HCT116 (cell line): Measurements from ENCODE around the gene HK2. TPM values are rescaled to one million over a fixed set of nuclear protein-coding genes. Genes with fewer than 3 reads are reported as not detected.

Experiments used
- ATAC-seq: fragments of 200-7000 bp; cut with Tn5 transposase; 2 replicates; pipeline ENCODE4 v1.9.1; 2020; ENCODE audit warnings: mild to moderate bottlenecking, moderate library complexity
- BruUV-seq: library from RNA; stranded (reverse); fragments of 400-500 nt; replicated peaks from 2 replicates; lab custom pipeline; 2021; lab: Mats Ljungman, UMichigan
- CTCF ChIA-PET: fragments of 300-600 bp; sonication (Branson Sonifier 250); formaldehyde crosslinking; loops from one replicate; lab custom pipeline; 2021; ENCODE audit warnings: antibody characterized with exemption; lab: Charles Lee
- POLR2A ChIA-PET: fragments of 300-600, 350-600 bp; sonication (Branson Sonifier 250); formaldehyde crosslinking; loops from one replicate; lab custom pipeline; 2021; ENCODE audit warnings: antibody characterized with exemption; lab: Charles Lee
- RAD21 ChIA-PET, 2 experiments: fragments of 300-600 bp; sonication (Branson Sonifier 250); formaldehyde crosslinking; loops; one replicate each; lab custom pipeline; 2023; ENCODE audit warnings: low total read pairs in 2 of 2; ENCODE audit not compliant: uncharacterized antibody in 2 of 2, unreplicated experiment in 2 of 2, low non-redundant PET in 1 of 2; lab: Charles Lee
- DNase-seq: peaks from one replicate; pipeline ENCODE4 v3.0.0-alpha.2; 2010; ENCODE audit warnings: low read depth, low spot score
- H2AFZ ChIP-seq: fragments of 200-600 bp; shearing (Covaris generic), sonication (generic); 2 replicates; pipeline ENCODE4 v1.6.1; 2017; ENCODE audit warnings: low read depth, mixed run types, mixed read lengths, antibody characterized with exemption, low read length; ENCODE audit not compliant: poor library complexity, severe bottlenecking
- H3K27ac ChIP-seq: 2 replicates; pipeline ENCODE4 v1.5.1; 2012; ENCODE audit warnings: low read depth, low read length
- H3K27me3 ChIP-seq: fragments of 200-600 bp; sonication (generic); 2 replicates; pipeline ENCODE4 v1.6.1; 2016; ENCODE audit warnings: mixed run types, low read length, mixed read lengths; ENCODE audit not compliant: insufficient read depth
- H3K36me3 ChIP-seq, 2 experiments: fragments of 200-500 bp in 1 of 2; fragments of 200-600 bp in 1 of 2; sonication (Bioruptor generic) in 1 of 2; sonication (generic) in 1 of 2; 2 replicates each; pipeline versions ENCODE4 v1.5.1 to v1.6.1; 2014 to 2016; ENCODE audit warnings: low read length in 2 of 2, inconsistent platforms in 1 of 2, mixed read lengths in 1 of 2, mixed run types in 1 of 2; ENCODE audit not compliant: insufficient read depth in 2 of 2, control insufficient read depth in 1 of 2
- H3K4me1 ChIP-seq, 2 experiments: fragments of 200-600 bp in 1 of 2; sonication (generic) in 1 of 2; 2 replicates each; pipeline versions ENCODE4 v1.5.1 to v1.6.1; 2012 to 2017; ENCODE audit warnings: low read length in 2 of 2, inconsistent platforms in 1 of 2, mild to moderate bottlenecking in 1 of 2, mixed read lengths in 1 of 2, mixed run types in 1 of 2, moderate library complexity in 1 of 2; ENCODE audit not compliant: insufficient read depth in 2 of 2, control insufficient read depth in 1 of 2
- H3K4me2 ChIP-seq: fragments of 200-600 bp; sonication (generic); 2 replicates; pipeline ENCODE4 v1.6.1; 2017; ENCODE audit warnings: mixed run types, low read length, mixed read lengths
- H3K4me3 ChIP-seq, 2 experiments: fragments of 200-600 bp in 1 of 2; sonication (generic) in 1 of 2; replicated peaks in 1 of 2; 2 replicates each; pipeline ENCODE4 v1.5.1; 2011 to 2016; ENCODE audit warnings: low read length in 2 of 2, control low read depth in 1 of 2, low read depth in 1 of 2, mild to moderate bottlenecking in 1 of 2, mixed read lengths in 1 of 2, mixed run types in 1 of 2
- H3K79me2 ChIP-seq: fragments of 200-600 bp; sonication (generic); 2 replicates; pipeline ENCODE4 v1.6.1; 2017; ENCODE audit warnings: mild to moderate bottlenecking, mixed run types, low read length, moderate library complexity, mixed read lengths; ENCODE audit not compliant: insufficient read depth
- H3K9ac ChIP-seq: fragments of 200-600 bp; sonication (generic); 2 replicates; pipeline ENCODE4 v1.6.1; 2016; ENCODE audit warnings: low read length, mixed read lengths
- H3K9me2 ChIP-seq: fragments of 200-600 bp; sonication (generic), shearing (Covaris generic); 2 replicates; pipeline ENCODE4 v1.6.1; 2017; ENCODE audit warnings: mixed run types, mild to moderate bottlenecking, moderate library complexity; ENCODE audit not compliant: insufficient read depth
- H3K9me3 ChIP-seq, 2 experiments: fragments of 200-500 bp in 1 of 2; fragments of 200-600 bp in 1 of 2; sonication (Bioruptor generic) in 1 of 2; sonication (generic) in 1 of 2; 2 replicates each; pipeline ENCODE4 v1.6.1; 2014 to 2017; ENCODE audit warnings: low read length in 2 of 2, mixed read lengths in 2 of 2, inconsistent platforms in 1 of 2, low read depth in 1 of 2, mild to moderate bottlenecking in 1 of 2, mixed run types in 1 of 2, moderate library complexity in 1 of 2; ENCODE audit not compliant: control insufficient read depth in 1 of 2, insufficient read depth in 1 of 2
- H4K20me1 ChIP-seq: fragments of 200-600 bp; sonication (generic), shearing (Covaris generic); 2 replicates; pipeline ENCODE4 v1.6.1; 2017; ENCODE audit warnings: mixed run types, mild to moderate bottlenecking, moderate library complexity; ENCODE audit not compliant: insufficient read depth
- CEBPB ChIP-seq: IDR thresholded peaks from 2 replicates; pipeline ENCODE4 v1.6.1; 2012; ENCODE audit warnings: low read depth
- EGR1 ChIP-seq: IDR thresholded peaks from 2 replicates; pipeline ENCODE4 v1.6.1; 2012; ENCODE audit warnings: low read depth
- EZH2phosphoT487 ChIP-seq: fragments of 200-600 bp; IDR thresholded peaks from 2 replicates; pipeline ENCODE4 v1.6.1; 2018; ENCODE audit warnings: antibody characterized with exemption, borderline replicate concordance
- FOSL1 ChIP-seq: IDR thresholded peaks from 2 replicates; pipeline ENCODE4 v1.6.1; 2012; ENCODE audit warnings: low read depth
- JUND ChIP-seq: IDR thresholded peaks from 2 replicates; pipeline ENCODE4 v1.6.1; 2012
- POLR2A ChIP-seq: IDR thresholded peaks from 2 replicates; pipeline ENCODE4 v1.7.0; 2011; ENCODE audit warnings: borderline replicate concordance; ENCODE audit not compliant: insufficient read depth, insufficient read length; ENCODE audit errors: extremely low read depth
- RAD21 ChIP-seq: IDR thresholded peaks from 2 replicates; pipeline ENCODE4 v1.6.1; 2012; ENCODE audit warnings: low read depth, mild to moderate bottlenecking
- SP1 ChIP-seq: IDR thresholded peaks from 2 replicates; pipeline ENCODE4 v1.6.1; 2012; ENCODE audit warnings: low read depth
- SRF ChIP-seq: IDR thresholded peaks from 2 replicates; pipeline ENCODE4 v1.6.1; 2012; ENCODE audit warnings: low read depth
- intact Hi-C: fragments of 100-400 bp; cut with micrococcal nuclease; formaldehyde crosslinking; loops from 2 replicates; pipeline ENCODE4 v1.10.0; 2022
- total RNA-seq: library from RNA; stranded (reverse); gene quantifications from one replicate; pipeline ENCODE4 v1.2.1, GENCODE V29; 2021; ENCODE audit not compliant: unreplicated experiment
- TF ChIP-seq, protein P1 (sequence below), 3 experiments: fragments of 200-600 bp in 1 of 3; sonication (generic) in 1 of 3; IDR thresholded peaks in 2 of 3; conservative IDR thresholded peaks in 1 of 3; 2 replicates each; pipeline ENCODE4 v1.5.1; 2012 to 2017; ENCODE audit warnings: low read depth in 2 of 3, low read length in 2 of 3, antibody characterized with exemption in 1 of 3, borderline replicate concordance in 1 of 3, control low read depth in 1 of 3, mild to moderate bottlenecking in 1 of 3, mixed read lengths in 1 of 3, mixed run types in 1 of 3, moderate library complexity in 1 of 3; ENCODE audit not compliant: insufficient read depth in 1 of 3

HK2 gene
- total RNA-seq, 1 experiment from 2014 or later: 42.5 TPM

DNA sequence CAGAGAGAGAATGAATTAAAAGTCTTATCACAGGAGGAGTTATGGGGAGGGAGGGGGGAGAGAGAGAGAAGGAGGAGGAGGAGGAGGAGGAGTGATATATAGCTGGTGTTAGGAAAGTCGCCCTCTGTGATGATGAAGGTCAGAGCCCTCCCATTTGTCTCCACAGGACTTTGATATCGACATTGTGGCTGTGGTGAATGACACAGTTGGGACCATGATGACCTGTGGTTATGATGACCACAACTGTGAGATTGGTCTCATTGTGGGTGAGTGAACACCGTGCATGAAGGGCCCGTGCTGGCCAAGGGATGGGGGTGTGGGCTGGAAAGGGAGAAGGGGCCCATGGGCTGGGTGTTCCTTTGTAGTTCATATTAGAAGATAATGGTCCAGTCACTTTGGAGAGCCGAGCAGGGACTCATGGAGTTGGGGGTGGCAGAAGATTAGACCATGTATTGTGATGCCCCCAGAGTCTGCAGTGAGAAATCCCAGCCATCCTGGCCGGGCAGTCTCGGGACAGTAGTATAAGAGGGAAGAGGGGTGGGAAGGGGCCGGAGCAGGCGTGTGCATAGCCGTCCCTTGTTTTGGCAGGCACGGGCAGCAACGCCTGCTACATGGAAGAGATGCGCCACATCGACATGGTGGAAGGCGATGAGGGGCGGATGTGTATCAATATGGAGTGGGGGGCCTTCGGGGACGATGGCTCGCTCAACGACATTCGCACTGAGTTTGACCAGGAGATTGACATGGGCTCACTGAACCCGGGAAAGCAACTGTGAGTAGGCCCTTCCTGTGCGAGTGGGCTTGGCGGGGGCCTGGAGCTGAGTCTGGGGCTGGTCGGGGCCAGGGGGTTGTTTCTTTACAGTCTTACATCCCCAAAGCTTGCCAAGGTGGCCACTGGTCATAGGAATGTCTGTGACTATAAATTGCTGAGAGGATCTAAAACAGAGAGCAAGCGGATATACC lies 40.0 kb downstream of the HK2 start (continued):
- no peak for TF ChIP-seq EGR1

DNA sequence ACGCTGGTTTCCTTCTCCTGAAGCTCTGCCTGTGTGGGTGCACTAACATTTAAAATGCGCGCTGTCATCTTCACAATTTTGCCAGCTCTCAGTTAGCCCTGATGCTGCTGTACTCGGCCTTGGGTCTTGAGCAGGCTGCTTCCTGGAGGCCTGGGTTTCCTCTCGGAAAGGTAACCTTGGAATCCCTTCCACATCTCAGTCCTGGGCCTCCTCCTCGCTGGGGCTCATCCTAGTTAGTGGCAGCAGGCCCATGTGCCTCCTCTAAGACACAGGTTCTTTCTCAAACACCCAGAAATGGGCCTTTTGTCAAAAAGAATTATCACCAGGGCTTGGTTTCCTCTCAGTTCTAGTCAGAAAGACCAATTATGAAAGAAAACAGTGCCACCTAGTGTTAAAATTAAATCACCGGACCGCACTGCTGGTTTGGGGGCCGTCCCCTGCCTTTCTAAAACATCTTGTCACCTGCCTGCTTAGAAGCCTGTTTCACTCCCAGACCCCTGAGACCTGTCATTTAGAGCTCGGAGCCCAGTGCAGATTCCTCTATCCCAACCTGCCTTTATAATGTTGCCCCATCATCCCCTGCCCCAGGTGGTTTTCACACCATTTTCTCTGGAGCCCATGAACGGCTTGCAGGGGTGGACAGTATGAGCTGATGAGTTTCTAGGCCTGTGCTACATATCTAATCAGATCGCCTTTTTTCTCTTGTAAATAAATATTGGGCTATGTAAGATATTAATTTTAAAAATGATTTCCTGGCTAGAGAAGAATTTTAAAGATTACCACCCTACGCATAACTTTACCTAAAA lies 42.4 kb downstream of the HK2 start:
- no peak overlapping the region for H3K4me3 ChIP-seq
- H3K27ac ChIP-seq: peak overlapping the region; percentile 18; the same call in 1 of the 2 replicates
- no peaks in the 10 kb centered on the region for H3K79me2 ChIP-seq
- no peaks in the 10 kb centered on the region for H3K4me1 ChIP-seq
- ChIA-PET POLR2A (no interaction called here), CTCF (interaction anchor here (1.2 to 4.3 kb wide), 7 partner anchors 11 to 185 kb away, joined by 3 to 46 read pairs (median 9); no protein-coding TSS in a partner anchor), RAD21 (no interaction called here)
- no peak overlapping the region for H2AFZ ChIP-seq
- no TSS peak for BruUV-seq
- no peaks in the 10 kb centered on the region for H3K27me3 ChIP-seq
- H3K4me2 ChIP-seq: no peak overlapping the region
- no peak for TF ChIP-seq EZH2phosphoT487
- TF ChIP-seq JUND: no peak
- no peak for TF ChIP-seq SP1
- TF ChIP-seq, protein P1, sequence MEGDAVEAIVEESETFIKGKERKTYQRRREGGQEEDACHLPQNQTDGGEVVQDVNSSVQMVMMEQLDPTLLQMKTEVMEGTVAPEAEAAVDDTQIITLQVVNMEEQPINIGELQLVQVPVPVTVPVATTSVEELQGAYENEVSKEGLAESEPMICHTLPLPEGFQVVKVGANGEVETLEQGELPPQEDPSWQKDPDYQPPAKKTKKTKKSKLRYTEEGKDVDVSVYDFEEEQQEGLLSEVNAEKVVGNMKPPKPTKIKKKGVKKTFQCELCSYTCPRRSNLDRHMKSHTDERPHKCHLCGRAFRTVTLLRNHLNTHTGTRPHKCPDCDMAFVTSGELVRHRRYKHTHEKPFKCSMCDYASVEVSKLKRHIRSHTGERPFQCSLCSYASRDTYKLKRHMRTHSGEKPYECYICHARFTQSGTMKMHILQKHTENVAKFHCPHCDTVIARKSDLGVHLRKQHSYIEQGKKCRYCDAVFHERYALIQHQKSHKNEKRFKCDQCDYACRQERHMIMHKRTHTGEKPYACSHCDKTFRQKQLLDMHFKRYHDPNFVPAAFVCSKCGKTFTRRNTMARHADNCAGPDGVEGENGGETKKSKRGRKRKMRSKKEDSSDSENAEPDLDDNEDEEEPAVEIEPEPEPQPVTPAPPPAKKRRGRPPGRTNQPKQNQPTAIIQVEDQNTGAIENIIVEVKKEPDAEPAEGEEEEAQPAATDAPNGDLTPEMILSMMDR (IDR thresholded peaks at IDR 0.05 in 2 of 3, conservative IDR thresholded peaks at IDR 0.05 in 1 of 3; ENCODE audit: borderline replicate concordance in 1 of 3, insufficient read depth in 1 of 3, low read depth in 2 of 3, low read length in 2 of 3): peak; percentile 40 to 77 (median 77)
- TF ChIP-seq RAD21: peak; percentile 83
- TF ChIP-seq POLR2A: no peak
- no peak for TF ChIP-seq CEBPB
- TF ChIP-seq FOSL1: no peak
- no peak for TF ChIP-seq SRF
- no peaks in the 10 kb centered on the region for H4K20me1 ChIP-seq
- DNase-seq (no peak), ATAC-seq (peak; percentile 89)
- peaks cover 22 to 66% of the 10 kb centered on the region in 2 experiments; a peak in 3 of 4 replicates for H3K36me3 ChIP-seq
- no peaks in the 10 kb centered on the region for H3K9me2 ChIP-seq
- no peak overlapping the region for H3K9ac ChIP-seq
- no peaks in the 10 kb centered on the region for H3K9me3 ChIP-seq
- intact Hi-C loops: loop anchor here (1.0 kb wide), 2 partner anchors 161 to 186 kb away; no protein-coding TSS in a partner anchor
